Epithelial cell of proximal tubule (primary cell): ENCODE measurements around the gene GNG8. TPM values are rescaled to one million over a fixed set of nuclear protein-coding genes. Genes with fewer than 3 reads are reported as not detected.

ENCODE experiments used
- DNase-seq: peaks from one replicate; pipeline ENCODE4 v3.0.0-alpha.2; 2011; ENCODE audit warnings: low read depth
- H3K4me3 ChIP-seq: 2 replicates; pipeline ENCODE4 v1.5.1; 2011; ENCODE audit warnings: low read depth, mild to moderate bottlenecking, low read length
- CTCF ChIP-seq: conservative IDR thresholded peaks from 2 replicates; pipeline ENCODE4 v1.5.1; 2012; ENCODE audit warnings: low read depth, mild to moderate bottlenecking, low read length
- total RNA-seq: library from RNA; depleted of rRNA; stranded (reverse); fragments of >200 nt; gene quantifications from 2 replicates; pipeline ENCODE4 v1.2.3, GENCODE V29; 2015

Gene GNG8
- total RNA-seq, 1 donor from 2014 or later: not detected

DNA sequence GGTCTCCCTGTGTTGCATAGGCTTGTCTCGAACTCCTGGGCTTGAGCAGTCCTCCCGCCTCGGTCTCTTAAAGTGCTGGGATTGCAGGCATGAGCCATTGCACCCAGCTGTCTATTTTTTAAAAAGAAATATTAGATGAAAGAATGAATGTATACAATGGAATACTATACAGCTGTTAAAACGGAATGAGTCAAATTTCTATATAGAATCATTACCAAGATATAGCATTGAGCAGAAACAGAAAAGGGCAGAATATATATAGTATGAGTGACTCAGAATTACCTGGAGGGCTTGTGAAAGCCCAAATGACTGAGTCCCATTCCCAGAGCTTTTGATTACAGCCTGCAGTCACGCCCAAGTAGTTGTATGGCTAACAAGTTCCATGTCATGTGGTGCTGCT, 20.5 kb upstream of the GNG8 start:
- TF ChIP-seq CTCF: no peak
- H3K4me3 ChIP-seq: no peak overlapping the region
- no peak for DNase-seq

- no peak for DNase-seq
- no peak for TF ChIP-seq CTCF
- H3K4me3 ChIP-seq: no peak overlapping the region
These were observed 18.7 kb upstream of the GNG8 start for GRCh38 chr19:46654621-46655152.

DNA sequence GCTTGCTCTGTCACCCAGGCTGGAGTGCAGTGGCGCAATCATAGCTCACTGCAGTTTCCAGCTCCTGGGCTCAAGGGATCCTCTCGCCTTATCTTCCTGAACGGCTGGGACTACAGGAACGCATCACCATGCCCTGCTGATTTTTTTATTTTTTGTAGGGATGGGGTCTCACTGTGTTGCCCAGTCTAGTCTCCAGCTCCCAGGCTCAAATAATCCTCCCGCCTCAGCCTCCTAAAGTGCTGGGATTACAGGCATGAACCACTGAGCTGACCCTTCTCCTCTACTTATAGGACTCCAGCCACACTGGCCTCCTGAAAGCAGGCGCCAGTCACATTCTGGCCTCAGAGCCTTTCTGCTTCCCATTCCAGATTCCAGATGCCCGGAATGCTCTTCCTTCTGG, 14.4 kb upstream of the GNG8 start:
- H3K4me3 ChIP-seq: no peak overlapping the region
- TF ChIP-seq CTCF: no peak
- DNase-seq: no peak

- DNase-seq: no peak
- TF ChIP-seq CTCF: no peak
- no peak overlapping the region for H3K4me3 ChIP-seq
These were observed 13.3 kb upstream of the GNG8 start for GRCh38 chr19:46648961-46649960.

- no peak overlapping the region for H3K4me3 ChIP-seq
- no peak for DNase-seq
- no peak for TF ChIP-seq CTCF
These were observed 12.3 kb upstream of the GNG8 start for GRCh38 chr19:46648060-46648960.

GRCh38 chr19:46646402-46646801, 10.4 kb upstream of the GNG8 start:
- no peak for DNase-seq
- TF ChIP-seq CTCF: no peak
- H3K4me3 ChIP-seq: no peak overlapping the region
